Coronary artery (tissue), 2 donors: ENCODE measurements around the gene COG8.

Experiments used
- DNase-seq: peaks from one replicate; pipeline ENCODE4 v3.0.0-alpha.2; 2017; ENCODE audit warnings: low spot score
- H3K27ac ChIP-seq, 2 donors: fragments of 200-600 bp; sonication (generic); one replicate each; pipeline ENCODE4 v1.5.1; 2016 to 2019
- H3K4me3 ChIP-seq: fragments of 200-600 bp; sonication (generic); 2 replicates; pipeline ENCODE4 v1.5.1; 2016; ENCODE audit warnings: mild to moderate bottlenecking, moderate library complexity
- TF ChIP-seq, protein P1 (sequence below): fragments of 200-600 bp; sonication (generic); IDR thresholded peaks from one replicate; pipeline ENCODE4 v1.5.1; 2019; ENCODE audit warnings: antibody characterized with exemption

The COG8 gene

DNA sequence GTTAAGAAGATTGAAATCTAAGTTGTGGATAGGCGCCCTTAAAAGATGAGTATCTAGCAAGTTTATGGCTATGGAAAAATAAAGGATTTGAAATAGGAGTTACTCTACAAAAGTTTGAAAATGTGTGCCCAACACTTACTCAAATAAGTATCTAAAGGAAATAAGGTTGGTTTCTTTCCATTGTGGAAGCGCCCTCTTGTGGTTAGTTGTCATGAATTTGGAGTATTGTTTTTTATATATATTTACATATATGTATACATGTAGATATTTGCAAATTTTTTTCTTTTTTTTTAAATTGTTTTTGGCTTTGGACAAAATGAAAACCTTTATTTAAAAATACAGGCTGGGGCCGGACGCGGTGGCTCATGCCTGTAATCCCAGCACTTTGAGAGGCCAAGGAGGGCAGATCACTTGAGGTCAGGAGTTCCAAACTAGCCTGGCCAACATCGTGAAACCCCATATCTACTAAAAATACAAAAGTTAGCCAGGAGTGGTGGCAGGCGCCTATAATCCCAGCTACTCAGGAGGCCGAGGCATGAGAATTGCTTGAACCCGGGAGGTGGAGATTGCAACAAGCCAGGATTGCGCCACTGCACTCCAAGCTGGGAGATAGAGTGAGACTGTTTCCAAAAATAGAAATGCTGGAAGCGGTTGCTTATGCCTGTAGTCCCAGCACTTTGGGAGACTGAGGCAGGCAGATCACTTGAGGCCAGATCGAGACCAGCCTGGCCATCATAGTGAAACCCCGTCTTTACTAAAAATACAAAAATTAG is 52.2 kb downstream of the COG8 start:
- H3K4me3 ChIP-seq = no peak overlapping the region
- peak; percentile 83 for DNase-seq
- TF ChIP-seq, protein P1, sequence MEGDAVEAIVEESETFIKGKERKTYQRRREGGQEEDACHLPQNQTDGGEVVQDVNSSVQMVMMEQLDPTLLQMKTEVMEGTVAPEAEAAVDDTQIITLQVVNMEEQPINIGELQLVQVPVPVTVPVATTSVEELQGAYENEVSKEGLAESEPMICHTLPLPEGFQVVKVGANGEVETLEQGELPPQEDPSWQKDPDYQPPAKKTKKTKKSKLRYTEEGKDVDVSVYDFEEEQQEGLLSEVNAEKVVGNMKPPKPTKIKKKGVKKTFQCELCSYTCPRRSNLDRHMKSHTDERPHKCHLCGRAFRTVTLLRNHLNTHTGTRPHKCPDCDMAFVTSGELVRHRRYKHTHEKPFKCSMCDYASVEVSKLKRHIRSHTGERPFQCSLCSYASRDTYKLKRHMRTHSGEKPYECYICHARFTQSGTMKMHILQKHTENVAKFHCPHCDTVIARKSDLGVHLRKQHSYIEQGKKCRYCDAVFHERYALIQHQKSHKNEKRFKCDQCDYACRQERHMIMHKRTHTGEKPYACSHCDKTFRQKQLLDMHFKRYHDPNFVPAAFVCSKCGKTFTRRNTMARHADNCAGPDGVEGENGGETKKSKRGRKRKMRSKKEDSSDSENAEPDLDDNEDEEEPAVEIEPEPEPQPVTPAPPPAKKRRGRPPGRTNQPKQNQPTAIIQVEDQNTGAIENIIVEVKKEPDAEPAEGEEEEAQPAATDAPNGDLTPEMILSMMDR = peak; percentile 44
- H3K27ac ChIP-seq = peak overlapping the region; percentile 8 to 67

DNA sequence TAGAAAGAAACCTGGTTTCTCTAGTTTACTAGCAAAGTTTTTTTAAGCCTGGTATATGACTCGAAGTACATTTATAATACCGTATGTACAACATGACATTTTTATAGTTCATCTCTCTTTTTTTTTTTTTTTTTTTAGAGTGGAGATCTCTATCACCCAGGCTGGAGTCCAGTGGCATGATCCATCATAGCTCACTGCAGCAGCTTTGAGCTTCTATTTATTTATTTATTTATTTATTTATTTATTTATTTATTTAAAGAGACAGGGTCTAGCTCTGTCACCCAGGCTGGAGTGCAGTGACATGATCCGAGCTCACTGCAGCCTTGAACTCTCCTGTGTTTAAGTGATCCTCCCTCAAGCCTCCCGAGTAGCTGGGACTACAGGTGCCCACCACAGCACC is 54.1 kb downstream of the COG8 start:
- no peak for DNase-seq
- no peak overlapping the region for H3K27ac ChIP-seq
- TF ChIP-seq, protein P1 = no peak
- H3K4me3 ChIP-seq = no peak overlapping the region

DNA sequence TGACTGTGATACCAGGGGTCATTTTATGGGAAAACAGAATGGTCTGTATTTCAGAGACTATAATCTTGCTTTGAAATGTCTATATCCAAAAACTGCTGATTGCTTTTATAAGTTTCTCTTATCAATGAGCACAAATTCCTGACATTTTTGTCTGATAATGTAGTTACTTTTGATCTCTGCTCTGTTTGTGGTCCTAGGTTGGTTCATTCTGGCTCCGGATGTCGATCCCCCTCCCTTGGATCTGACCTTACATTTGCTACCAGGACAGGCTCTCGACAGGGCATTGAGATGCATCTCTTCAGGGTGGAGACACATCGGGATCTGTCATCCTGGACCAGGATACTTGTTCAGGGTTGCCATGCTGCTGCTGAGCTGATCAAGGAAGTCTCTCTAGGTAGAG is 55.5 kb downstream of the COG8 start:
- H3K4me3 ChIP-seq = no peak overlapping the region
- TF ChIP-seq, protein P1 = no peak
- no peak for DNase-seq
- H3K27ac ChIP-seq = no peak overlapping the region

DNA sequence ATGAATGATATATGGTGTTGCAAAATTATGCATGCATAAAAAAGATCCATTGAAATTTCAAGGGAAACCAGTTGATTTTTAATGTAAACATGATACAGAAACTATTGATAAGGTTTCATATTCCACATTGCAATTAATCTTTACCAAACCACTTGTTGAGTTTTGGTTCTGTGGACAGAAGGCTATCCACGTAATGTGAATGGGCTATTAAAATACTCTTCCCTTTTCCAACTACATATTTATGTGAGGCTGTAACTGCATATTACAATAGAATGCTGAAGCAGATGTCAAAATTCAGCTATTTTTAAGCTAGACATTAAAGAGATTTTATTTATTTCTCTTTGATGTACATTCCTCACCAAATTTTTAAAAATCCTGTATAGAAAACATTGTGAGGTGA is 62.0 kb downstream of the COG8 start:
- Histone ChIP-seq H3K4me3 (no peak overlapping the region), H3K27ac (no peak overlapping the region)
- DNase-seq = no peak
- TF ChIP-seq, protein P1 = no peak
